Loucy (cell line): ENCODE data around the gene TMEM41A.
"Not testable (repeated sequence)": the region's sequence is repeated elsewhere in the genome, so short reads cannot be mapped to it uniquely, and the experiment has no call there.

Source experiments
- H2AFZ ChIP-seq: fragments of 200-600 bp; sonication (generic); 2 replicates; pipeline ENCODE4 v1.6.0; 2016; ENCODE audit warnings: antibody characterized with exemption, mild to moderate bottlenecking, low read length, moderate library complexity
- H3F3A ChIP-seq: fragments of 200-600 bp; 2 replicates; pipeline ENCODE4 v1.6.0; 2016; ENCODE audit warnings: antibody characterized with exemption, low read depth, mild to moderate bottlenecking
- H3K27me3 ChIP-seq: fragments of 200-600 bp; sonication (generic); 2 replicates; pipeline ENCODE4 v1.6.1; 2014; ENCODE audit warnings: low read length, mild to moderate bottlenecking; ENCODE audit not compliant: insufficient read depth, poor library complexity, severe bottlenecking
- H3K36me3 ChIP-seq: fragments of 200-600 bp; sonication (generic); 2 replicates; pipeline ENCODE4 v1.6.1; 2016; ENCODE audit warnings: low read length; ENCODE audit not compliant: insufficient read depth
- H3K4me1 ChIP-seq: fragments of 200-600 bp; sonication (generic); 2 replicates; pipeline ENCODE4 v1.5.1; 2014; ENCODE audit warnings: low read length, mild to moderate bottlenecking; ENCODE audit not compliant: insufficient read depth, poor library complexity, severe bottlenecking
- H3K4me2 ChIP-seq: fragments of 200-600 bp; sonication (generic); 2 replicates; pipeline ENCODE4 v1.6.0; 2014; ENCODE audit warnings: antibody characterized with exemption, low read length, low read depth, mild to moderate bottlenecking; ENCODE audit not compliant: poor library complexity, severe bottlenecking
- H3K4me3 ChIP-seq: fragments of 200-600 bp; sonication (generic); 2 replicates; pipeline ENCODE4 v1.5.1; 2014; ENCODE audit warnings: low read length, mild to moderate bottlenecking, mixed read lengths; ENCODE audit not compliant: poor library complexity, severe bottlenecking
- H3K79me2 ChIP-seq: fragments of 200-600 bp; sonication (generic); 2 replicates; pipeline ENCODE4 v1.6.1; 2014; ENCODE audit warnings: low read length; ENCODE audit not compliant: insufficient read depth
- H3K9ac ChIP-seq: fragments of 200-600 bp; sonication (generic); 2 replicates; pipeline ENCODE4 v1.6.0; 2014; ENCODE audit warnings: mild to moderate bottlenecking, low read depth, low read length, moderate library complexity; ENCODE audit not compliant: poor library complexity, severe bottlenecking
- H3K9me2 ChIP-seq: fragments of 200-600 bp; sonication (generic); replicated peaks from 2 replicates; pipeline ENCODE4 v1.6.1; 2016; ENCODE audit warnings: low read depth, low read length, mixed read lengths
- H3K9me3 ChIP-seq: fragments of 200-600 bp; sonication (generic); 2 replicates; pipeline ENCODE4 v1.6.1; 2014; ENCODE audit warnings: mild to moderate bottlenecking, antibody characterized with exemption, low read length, low read depth; ENCODE audit not compliant: insufficient read depth
- H4K20me1 ChIP-seq: fragments of 200-600 bp; sonication (generic); 2 replicates; pipeline ENCODE4 v1.6.0; 2014; ENCODE audit warnings: antibody characterized with exemption, low read length, mild to moderate bottlenecking; ENCODE audit not compliant: insufficient read depth, poor library complexity, severe bottlenecking
- EZH2phosphoT487 ChIP-seq: fragments of 200-600 bp; IDR thresholded peaks from 2 replicates; pipeline ENCODE4 v1.6.1; 2018; ENCODE audit warnings: antibody characterized with exemption, mild to moderate bottlenecking, moderate library complexity, borderline replicate concordance
- TF ChIP-seq, protein P1 (sequence below): fragments of 200-600 bp; sonication (generic); conservative IDR thresholded peaks from 2 replicates; pipeline ENCODE4 v1.5.1; 2014; ENCODE audit warnings: mild to moderate bottlenecking, antibody characterized with exemption, low read length

TMEM41A gene

GRCh38 chr3:185479373-185479945 lies 19.4 kb downstream of the TMEM41A start:
- Histone ChIP-seq H2AFZ (no peak overlapping the region), H3K27me3 (no peaks in the 10 kb centered on the region), H3K9me2 (no peaks in the 10 kb centered on the region), H3F3A (no peaks in the 10 kb centered on the region), H3K4me2 (no peak overlapping the region), H3K36me3 (no peaks in the 10 kb centered on the region), H3K9ac (no peak overlapping the region), H3K4me1 (peaks cover 7% of the 10 kb centered on the region), H3K79me2 (no peaks in the 10 kb centered on the region), H4K20me1 (no peaks in the 10 kb centered on the region), H3K9me3 (no peaks in the 10 kb centered on the region), H3K4me3 (no peak overlapping the region)
- TF ChIP-seq, protein P1, sequence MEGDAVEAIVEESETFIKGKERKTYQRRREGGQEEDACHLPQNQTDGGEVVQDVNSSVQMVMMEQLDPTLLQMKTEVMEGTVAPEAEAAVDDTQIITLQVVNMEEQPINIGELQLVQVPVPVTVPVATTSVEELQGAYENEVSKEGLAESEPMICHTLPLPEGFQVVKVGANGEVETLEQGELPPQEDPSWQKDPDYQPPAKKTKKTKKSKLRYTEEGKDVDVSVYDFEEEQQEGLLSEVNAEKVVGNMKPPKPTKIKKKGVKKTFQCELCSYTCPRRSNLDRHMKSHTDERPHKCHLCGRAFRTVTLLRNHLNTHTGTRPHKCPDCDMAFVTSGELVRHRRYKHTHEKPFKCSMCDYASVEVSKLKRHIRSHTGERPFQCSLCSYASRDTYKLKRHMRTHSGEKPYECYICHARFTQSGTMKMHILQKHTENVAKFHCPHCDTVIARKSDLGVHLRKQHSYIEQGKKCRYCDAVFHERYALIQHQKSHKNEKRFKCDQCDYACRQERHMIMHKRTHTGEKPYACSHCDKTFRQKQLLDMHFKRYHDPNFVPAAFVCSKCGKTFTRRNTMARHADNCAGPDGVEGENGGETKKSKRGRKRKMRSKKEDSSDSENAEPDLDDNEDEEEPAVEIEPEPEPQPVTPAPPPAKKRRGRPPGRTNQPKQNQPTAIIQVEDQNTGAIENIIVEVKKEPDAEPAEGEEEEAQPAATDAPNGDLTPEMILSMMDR = no peak
- no peak for TF ChIP-seq EZH2phosphoT487

- Histone ChIP-seq H3K9me2 (no peaks in the 10 kb centered on the region), H3K4me1 (no peaks in the 10 kb centered on the region), H3K4me3 (no peak overlapping the region), H3K4me2 (no peak overlapping the region), H2AFZ (no peak overlapping the region), H3K9ac (no peak overlapping the region), H3F3A (no peaks in the 10 kb centered on the region), H3K36me3 (no peaks in the 10 kb centered on the region), H4K20me1 (no peaks in the 10 kb centered on the region), H3K9me3 (no peaks in the 10 kb centered on the region), H3K79me2 (no peaks in the 10 kb centered on the region), H3K27me3 (no peaks in the 10 kb centered on the region)
- TF ChIP-seq EZH2phosphoT487 = no peak
- TF ChIP-seq, protein P1 = no peak
Observed at GRCh38 chr3:185477316-185477715, 21.5 kb downstream of the TMEM41A start.

DNA sequence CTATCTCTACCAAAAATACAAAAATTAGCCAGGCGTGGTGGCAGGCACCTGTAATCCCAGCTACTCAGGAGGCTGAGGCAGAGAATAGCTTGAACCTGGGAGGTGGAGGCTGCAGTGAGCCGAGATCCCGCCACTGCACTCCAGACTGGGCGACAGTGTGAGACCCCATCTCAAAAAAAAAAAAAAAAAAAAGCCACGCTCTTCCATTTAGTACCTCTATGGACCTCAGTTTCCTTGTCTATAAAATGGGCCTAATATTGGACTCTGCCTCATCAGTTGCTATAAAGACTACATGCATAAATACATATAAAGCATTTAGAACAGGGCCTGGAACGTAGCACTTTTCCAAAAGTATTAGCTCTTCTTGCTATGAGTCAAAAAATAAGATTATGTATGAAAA lies 23.9 kb downstream of the TMEM41A start:
- H3K9ac ChIP-seq, H4K20me1 ChIP-seq, H3K9me3 ChIP-seq, H3K4me2 ChIP-seq, H3K27me3 ChIP-seq, H3K4me3 ChIP-seq, H3K36me3 ChIP-seq, H3K9me2 ChIP-seq, H3F3A ChIP-seq, H3K4me1 ChIP-seq, H2AFZ ChIP-seq, H3K79me2 ChIP-seq: not testable (repeated sequence)

DNA sequence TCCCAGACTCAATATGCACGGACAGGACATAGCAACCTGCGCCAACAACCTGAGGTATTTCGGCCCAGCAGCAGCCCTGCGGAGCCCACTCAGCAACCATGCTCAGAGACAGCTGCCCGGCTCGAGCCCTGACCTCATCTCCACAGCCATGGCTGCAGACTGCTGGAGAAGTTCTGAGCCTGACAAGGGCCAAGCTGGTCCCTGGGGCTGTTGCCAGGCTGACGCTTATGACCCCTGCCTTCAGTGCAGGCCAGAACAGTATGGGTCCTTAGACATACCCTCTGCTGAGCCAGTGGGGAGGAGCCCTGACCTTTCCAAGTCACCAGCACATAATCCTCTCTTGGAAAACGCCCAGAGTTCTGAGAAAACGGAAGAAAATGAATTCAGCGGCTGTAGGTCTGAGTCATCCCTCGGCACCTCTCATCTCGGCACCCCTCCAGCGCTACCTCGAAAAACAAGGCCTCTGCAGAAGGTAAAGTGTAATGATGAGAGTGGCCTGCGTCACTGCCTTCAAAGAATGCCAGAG lies 25.5 kb downstream of the TMEM41A start:
- Histone ChIP-seq H3K4me1 (no peaks in the 10 kb centered on the region), H3K4me3 (no peak overlapping the region), H3K4me2 (no peak overlapping the region), H3K27me3 (no peaks in the 10 kb centered on the region), H3K9me2 (no peaks in the 10 kb centered on the region), H3F3A (no peaks in the 10 kb centered on the region), H3K9ac (no peak overlapping the region), H3K79me2 (no peaks in the 10 kb centered on the region), H3K9me3 (no peaks in the 10 kb centered on the region), H4K20me1 (no peaks in the 10 kb centered on the region), H3K36me3 (no peaks in the 10 kb centered on the region), H2AFZ (no peak overlapping the region)
- TF ChIP-seq, protein P1 = no peak
- no peak for TF ChIP-seq EZH2phosphoT487
